ENCODE results near the gene EXOC2. TPM values are rescaled to one million over a fixed set of nuclear protein-coding genes. Genes with fewer than 3 reads are reported as not detected.

The EXOC2 gene
- total RNA-seq, 2 donors from 2014 or later: 28.1 to 35.0 TPM

DNA sequence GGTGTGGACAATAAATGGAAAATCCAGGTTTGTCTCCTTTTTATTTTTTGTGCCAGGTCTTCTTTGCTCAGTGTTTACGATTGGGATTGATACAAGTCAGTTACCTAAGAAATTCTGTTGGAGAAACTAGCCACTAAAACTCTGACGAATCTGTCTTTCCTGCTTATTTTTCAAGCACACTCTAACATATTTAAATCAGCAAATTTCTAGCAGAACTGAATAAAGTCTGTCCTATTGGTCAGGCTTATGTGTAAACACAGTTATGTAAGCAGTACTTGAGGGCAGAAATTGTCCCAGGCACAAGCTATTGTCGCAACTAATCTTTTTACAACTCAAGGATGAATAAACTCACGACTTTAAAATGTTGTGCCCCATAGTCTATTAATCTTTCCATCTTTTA is 12.1 kb upstream of the EXOC2 start:
- 46 to 62% methylated on average over 2 to 4 of the region's 4 CpGs for WGBS, 2 experiments (ENCODE audit: insufficient coverage in 1 of 2, insufficient read length in 1 of 2)

DNA sequence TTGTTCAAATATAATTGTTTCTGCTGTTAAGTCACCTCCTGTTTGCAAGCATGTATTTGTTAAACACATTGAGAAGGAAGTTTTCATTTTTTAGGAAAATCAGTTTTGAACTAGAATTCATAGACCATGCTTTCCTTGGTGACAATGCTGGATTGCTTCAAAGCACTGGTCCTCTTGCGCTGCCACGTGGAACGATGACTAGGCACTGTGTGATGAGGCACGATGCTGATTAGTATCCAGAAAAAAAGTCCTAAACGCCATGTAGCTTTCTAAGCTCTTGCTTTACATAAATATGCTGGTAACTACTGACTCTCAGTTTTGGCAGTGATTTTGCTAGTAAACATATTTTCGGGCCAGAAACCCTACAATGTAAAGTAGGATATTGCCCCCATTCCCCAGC is 11.1 kb upstream of the EXOC2 start:
- Histone ChIP-seq H3K27ac (ENCODE audit: low read depth, low read length) (no peak overlapping the region), H3K27me3 (ENCODE audit: control insufficient read depth, insufficient read depth, low read length, poor library complexity, severe bottlenecking) (no peaks in the 10 kb centered on the region), H3K9ac (ENCODE audit: extremely low read depth, low read length, poor library complexity, severe bottlenecking) (no peak overlapping the region), H3K36me3 (ENCODE audit: control insufficient read depth, insufficient read depth, low read length) (no peaks in the 10 kb centered on the region), H3K9me3 (ENCODE audit: control insufficient read depth, low read length) (no peaks in the 10 kb centered on the region), H3K4me1 (ENCODE audit: control insufficient read depth, insufficient read depth, low read length) (peaks cover 4% of the 10 kb centered on the region), H3K4me3 (ENCODE audit: low read length) (no peak overlapping the region)
- Mint-ChIP-seq H3K4me3 (no peak overlapping the region), H3K27me3 (ENCODE audit: insufficient read depth) (no peaks in the 10 kb centered on the region), H3K4me1 (peaks cover 20% of the 10 kb centered on the region), H3K9me3 (no peaks in the 10 kb centered on the region), H3K36me3 (ENCODE audit: low read depth) (no peaks in the 10 kb centered on the region), H3K27ac (no peak overlapping the region)
- WGBS, 2 experiments (ENCODE audit: insufficient coverage in 1 of 2, insufficient read length in 1 of 2): 93 to 95% methylated on average over 5 to 6 of the region's 6 CpGs
- TF ChIP-seq, protein P1, sequence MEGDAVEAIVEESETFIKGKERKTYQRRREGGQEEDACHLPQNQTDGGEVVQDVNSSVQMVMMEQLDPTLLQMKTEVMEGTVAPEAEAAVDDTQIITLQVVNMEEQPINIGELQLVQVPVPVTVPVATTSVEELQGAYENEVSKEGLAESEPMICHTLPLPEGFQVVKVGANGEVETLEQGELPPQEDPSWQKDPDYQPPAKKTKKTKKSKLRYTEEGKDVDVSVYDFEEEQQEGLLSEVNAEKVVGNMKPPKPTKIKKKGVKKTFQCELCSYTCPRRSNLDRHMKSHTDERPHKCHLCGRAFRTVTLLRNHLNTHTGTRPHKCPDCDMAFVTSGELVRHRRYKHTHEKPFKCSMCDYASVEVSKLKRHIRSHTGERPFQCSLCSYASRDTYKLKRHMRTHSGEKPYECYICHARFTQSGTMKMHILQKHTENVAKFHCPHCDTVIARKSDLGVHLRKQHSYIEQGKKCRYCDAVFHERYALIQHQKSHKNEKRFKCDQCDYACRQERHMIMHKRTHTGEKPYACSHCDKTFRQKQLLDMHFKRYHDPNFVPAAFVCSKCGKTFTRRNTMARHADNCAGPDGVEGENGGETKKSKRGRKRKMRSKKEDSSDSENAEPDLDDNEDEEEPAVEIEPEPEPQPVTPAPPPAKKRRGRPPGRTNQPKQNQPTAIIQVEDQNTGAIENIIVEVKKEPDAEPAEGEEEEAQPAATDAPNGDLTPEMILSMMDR (conservative IDR thresholded peaks at IDR 0.05): no peak
- no peak for DNase-seq

More for the DNA sequence above, 12.1 kb upstream of the EXOC2 start:
- H3K4me1 ChIP-seq (ENCODE audit: control insufficient read depth, insufficient read depth, low read length): peaks cover 4% of the 10 kb centered on the region
- H3K9me3 Mint-ChIP-seq: no peaks in the 10 kb centered on the region
- H3K4me3 Mint-ChIP-seq: no peak overlapping the region
- H3K36me3 ChIP-seq (ENCODE audit: control insufficient read depth, insufficient read depth, low read length): no peaks in the 10 kb centered on the region
- no peak overlapping the region for H3K9ac ChIP-seq (ENCODE audit: extremely low read depth, low read length, poor library complexity, severe bottlenecking)
- H3K27ac ChIP-seq (ENCODE audit: low read depth, low read length): no peak overlapping the region
- no peak for DNase-seq
- H3K4me3 ChIP-seq (ENCODE audit: low read length): no peak overlapping the region
- TF ChIP-seq, protein P1 (conservative IDR thresholded peaks at IDR 0.05): no peak
- no peak overlapping the region for H3K27ac Mint-ChIP-seq
- H3K36me3 Mint-ChIP-seq (ENCODE audit: low read depth): no peaks in the 10 kb centered on the region
- peaks cover 5% of the 10 kb centered on the region for H3K27me3 ChIP-seq (ENCODE audit: control insufficient read depth, insufficient read depth, low read length, poor library complexity, severe bottlenecking)
- peaks cover 6% of the 10 kb centered on the region for H3K27me3 Mint-ChIP-seq (ENCODE audit: insufficient read depth)
- peaks cover 20% of the 10 kb centered on the region for H3K4me1 Mint-ChIP-seq
- no peaks in the 10 kb centered on the region for H3K9me3 ChIP-seq (ENCODE audit: control insufficient read depth, low read length)

DNA sequence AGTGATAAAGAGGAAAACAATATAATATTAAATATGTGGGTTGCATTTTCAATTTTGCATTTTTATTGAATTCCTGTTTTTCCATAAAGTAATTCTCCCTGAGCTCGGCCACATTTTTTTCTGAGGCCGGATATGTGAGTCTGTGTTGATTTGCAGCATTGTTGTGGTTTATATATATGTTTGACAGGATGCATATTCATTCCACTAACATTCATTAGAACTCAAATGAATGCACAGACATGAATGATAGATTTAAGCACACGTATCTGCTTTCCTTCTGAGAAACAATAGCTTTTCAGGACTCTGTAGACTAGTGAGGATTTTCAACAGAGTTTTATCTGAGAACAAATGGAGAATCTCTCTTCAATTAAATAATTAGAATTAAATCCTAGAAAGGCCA is 10.6 kb upstream of the EXOC2 start:
- H3K4me3 ChIP-seq (ENCODE audit: low read length): no peak overlapping the region
- no peak overlapping the region for H3K9ac ChIP-seq (ENCODE audit: extremely low read depth, low read length, poor library complexity, severe bottlenecking)
- Mint-ChIP-seq H3K36me3 (ENCODE audit: low read depth) (no peaks in the 10 kb centered on the region), H3K4me1 (peaks cover 20% of the 10 kb centered on the region), H3K9me3 (no peaks in the 10 kb centered on the region), H3K4me3 (no peak overlapping the region), H3K27ac (no peak overlapping the region), H3K27me3 (ENCODE audit: insufficient read depth) (no peaks in the 10 kb centered on the region)
- no peak for DNase-seq
- TF ChIP-seq, protein P1 (conservative IDR thresholded peaks at IDR 0.05): no peak
- whole genome bisulfite sequencing, 2 experiments (ENCODE audit: insufficient coverage in 1 of 2, insufficient read length in 1 of 2): 89 to 100% methylated on average over 1 to 2 of the region's 3 CpGs
- no peak overlapping the region for H3K27ac ChIP-seq (ENCODE audit: low read depth, low read length)
- H3K27me3 ChIP-seq (ENCODE audit: control insufficient read depth, insufficient read depth, low read length, poor library complexity, severe bottlenecking): no peaks in the 10 kb centered on the region
- no peaks in the 10 kb centered on the region for H3K36me3 ChIP-seq (ENCODE audit: control insufficient read depth, insufficient read depth, low read length)
- H3K9me3 ChIP-seq (ENCODE audit: control insufficient read depth, low read length): no peaks in the 10 kb centered on the region
- peaks cover 4% of the 10 kb centered on the region for H3K4me1 ChIP-seq (ENCODE audit: control insufficient read depth, insufficient read depth, low read length)

All from endodermal cell (in vitro differentiated cells).